ENCODE results near the gene DOK7.

The DOK7 gene

GRCh38 chr4:3437998-3438846 lies 24.9 kb upstream of the DOK7 start:
- no peaks in the 10 kb centered on the region for H3K27me3 ChIP-seq (ENCODE audit: control insufficient read depth, insufficient read depth, low read length)

GRCh38 chr4:3438847-3439180 lies 24.3 kb upstream of the DOK7 start:
- no peaks in the 10 kb centered on the region for H3K9me3 ChIP-seq (ENCODE audit: control insufficient read depth, insufficient read depth, low read length)
- no peak overlapping the region for H3K9ac ChIP-seq (ENCODE audit: low read depth, low read length)
- peaks cover 7% of the 10 kb centered on the region; the same call in 1 of the 2 replicates for H3K4me1 ChIP-seq (ENCODE audit: control insufficient read depth, insufficient read depth, low read length)
- no peaks in the 10 kb centered on the region for H3K36me3 ChIP-seq (ENCODE audit: control insufficient read depth, insufficient read depth, low read length)
- H3K27me3 ChIP-seq (ENCODE audit: control insufficient read depth, insufficient read depth, low read length) = no peaks in the 10 kb centered on the region
- H3K27ac ChIP-seq (ENCODE audit: low read depth, low read length) = no peak overlapping the region
- H3K4me3 ChIP-seq (ENCODE audit: low read depth, low read length) = no peak overlapping the region

More at GRCh38 chr4:3437998-3438846, 24.9 kb upstream of the DOK7 start:
- H3K4me3 ChIP-seq (ENCODE audit: low read depth, low read length) = no peak overlapping the region
- H3K27ac ChIP-seq (ENCODE audit: low read depth, low read length) = no peak overlapping the region
- H3K36me3 ChIP-seq (ENCODE audit: control insufficient read depth, insufficient read depth, low read length) = no peaks in the 10 kb centered on the region
- H3K9ac ChIP-seq (ENCODE audit: low read depth, low read length) = no peak overlapping the region
- H3K9me3 ChIP-seq (ENCODE audit: control insufficient read depth, insufficient read depth, low read length) = no peaks in the 10 kb centered on the region
- peaks cover 7% of the 10 kb centered on the region; the same call in 1 of the 2 replicates for H3K4me1 ChIP-seq (ENCODE audit: control insufficient read depth, insufficient read depth, low read length)

GRCh38 chr4:3439391-3439790 lies 23.7 kb upstream of the DOK7 start:
- Histone ChIP-seq H3K27me3 (ENCODE audit: control insufficient read depth, insufficient read depth, low read length) (no peaks in the 10 kb centered on the region), H3K9ac (ENCODE audit: low read depth, low read length) (no peak overlapping the region), H3K4me3 (ENCODE audit: low read depth, low read length) (no peak overlapping the region), H3K27ac (ENCODE audit: low read depth, low read length) (no peak overlapping the region), H3K4me1 (ENCODE audit: control insufficient read depth, insufficient read depth, low read length) (peaks cover 7% of the 10 kb centered on the region; the same call in 1 of the 2 replicates), H3K36me3 (ENCODE audit: control insufficient read depth, insufficient read depth, low read length) (no peaks in the 10 kb centered on the region), H3K9me3 (ENCODE audit: control insufficient read depth, insufficient read depth, low read length) (no peaks in the 10 kb centered on the region)

- peaks cover 2% of the 10 kb centered on the region; the same call in 1 of the 2 replicates for H3K4me1 ChIP-seq (ENCODE audit: control insufficient read depth, insufficient read depth, low read length)
- no peak overlapping the region for H3K27ac ChIP-seq (ENCODE audit: low read depth, low read length)
- H3K9ac ChIP-seq (ENCODE audit: low read depth, low read length) = no peak overlapping the region
- H3K36me3 ChIP-seq (ENCODE audit: control insufficient read depth, insufficient read depth, low read length) = no peaks in the 10 kb centered on the region
- no peak overlapping the region for H3K4me3 ChIP-seq (ENCODE audit: low read depth, low read length)
- no peaks in the 10 kb centered on the region for H3K27me3 ChIP-seq (ENCODE audit: control insufficient read depth, insufficient read depth, low read length)
- H3K9me3 ChIP-seq (ENCODE audit: control insufficient read depth, insufficient read depth, low read length) = no peaks in the 10 kb centered on the region
Observed at GRCh38 chr4:3440011-3440410, 23.1 kb upstream of the DOK7 start.

- Histone ChIP-seq H3K9me3 (ENCODE audit: control insufficient read depth, insufficient read depth, low read length) (no peaks in the 10 kb centered on the region), H3K27ac (ENCODE audit: low read depth, low read length) (no peak overlapping the region), H3K4me3 (ENCODE audit: low read depth, low read length) (no peak overlapping the region), H3K4me1 (ENCODE audit: control insufficient read depth, insufficient read depth, low read length) (no peaks in the 10 kb centered on the region), H3K9ac (ENCODE audit: low read depth, low read length) (no peak overlapping the region), H3K27me3 (ENCODE audit: control insufficient read depth, insufficient read depth, low read length) (no peaks in the 10 kb centered on the region), H3K36me3 (ENCODE audit: control insufficient read depth, insufficient read depth, low read length) (no peaks in the 10 kb centered on the region)
Observed at GRCh38 chr4:3440979-3441500, 22.1 kb upstream of the DOK7 start.

- no peaks in the 10 kb centered on the region for H3K4me1 ChIP-seq (ENCODE audit: control insufficient read depth, insufficient read depth, low read length)
Observed at GRCh38 chr4:3441501-3442459, 21.3 kb upstream of the DOK7 start, which contains the start of gene HGFAC. Gene HGFAC (plus strand): TSS chr4:3441968. CDS start chr4:3442002, 34 bp downstream.

GRCh38 chr4:3442460-3442958 lies 20.6 kb upstream of the DOK7 start:
- no peaks in the 10 kb centered on the region for H3K9me3 ChIP-seq (ENCODE audit: control insufficient read depth, insufficient read depth, low read length)
- H3K27ac ChIP-seq (ENCODE audit: low read depth, low read length) = no peak overlapping the region
- no peak overlapping the region for H3K9ac ChIP-seq (ENCODE audit: low read depth, low read length)
- H3K27me3 ChIP-seq (ENCODE audit: control insufficient read depth, insufficient read depth, low read length) = no peaks in the 10 kb centered on the region
- no peaks in the 10 kb centered on the region for H3K36me3 ChIP-seq (ENCODE audit: control insufficient read depth, insufficient read depth, low read length)
- H3K4me1 ChIP-seq (ENCODE audit: control insufficient read depth, insufficient read depth, low read length) = no peaks in the 10 kb centered on the region
- no peak overlapping the region for H3K4me3 ChIP-seq (ENCODE audit: low read depth, low read length)

More at GRCh38 chr4:3441501-3442459, 21.3 kb upstream of the DOK7 start, which contains the start of gene HGFAC:
- no peaks in the 10 kb centered on the region for H3K36me3 ChIP-seq (ENCODE audit: control insufficient read depth, insufficient read depth, low read length)
- no peak within 1 kb of the TSS for H3K27ac ChIP-seq (ENCODE audit: low read depth, low read length)
- H3K27me3 ChIP-seq (ENCODE audit: control insufficient read depth, insufficient read depth, low read length) = no peaks in the 10 kb centered on the region
- H3K9ac ChIP-seq (ENCODE audit: low read depth, low read length) = no peak within 1 kb of the TSS
- no peaks in the 10 kb centered on the region for H3K9me3 ChIP-seq (ENCODE audit: control insufficient read depth, insufficient read depth, low read length)
- H3K4me3 ChIP-seq (ENCODE audit: low read depth, low read length) = no peak within 1 kb of the TSS

GRCh38 chr4:3442959-3443749 lies 20.0 kb upstream of the DOK7 start:
- Histone ChIP-seq H3K36me3 (ENCODE audit: control insufficient read depth, insufficient read depth, low read length) (no peaks in the 10 kb centered on the region), H3K4me3 (ENCODE audit: low read depth, low read length) (no peak overlapping the region), H3K27me3 (ENCODE audit: control insufficient read depth, insufficient read depth, low read length) (no peaks in the 10 kb centered on the region), H3K27ac (ENCODE audit: low read depth, low read length) (no peak overlapping the region), H3K9me3 (ENCODE audit: control insufficient read depth, insufficient read depth, low read length) (no peaks in the 10 kb centered on the region), H3K9ac (ENCODE audit: low read depth, low read length) (no peak overlapping the region), H3K4me1 (ENCODE audit: control insufficient read depth, insufficient read depth, low read length) (no peaks in the 10 kb centered on the region)

- Histone ChIP-seq H3K27me3 (ENCODE audit: control insufficient read depth, insufficient read depth, low read length) (peaks cover 5% of the 10 kb centered on the region), H3K27ac (ENCODE audit: low read depth, low read length) (no peak overlapping the region), H3K9ac (ENCODE audit: low read depth, low read length) (no peak overlapping the region), H3K9me3 (ENCODE audit: control insufficient read depth, insufficient read depth, low read length) (no peaks in the 10 kb centered on the region), H3K4me1 (ENCODE audit: control insufficient read depth, insufficient read depth, low read length) (no peaks in the 10 kb centered on the region), H3K36me3 (ENCODE audit: control insufficient read depth, insufficient read depth, low read length) (no peaks in the 10 kb centered on the region), H3K4me3 (ENCODE audit: low read depth, low read length) (no peak overlapping the region)
Observed at GRCh38 chr4:3443750-3444309, 19.3 kb upstream of the DOK7 start.
